WTC11 (cell line): ENCODE measurements around the gene ANKS3. TPM values are rescaled to one million over a fixed set of nuclear protein-coding genes. Genes with fewer than 3 reads are reported as not detected.

Experiments used
- ATAC-seq: fragments of 200-7000 bp; cut with Tn5 transposase; 2 replicates; pipeline ENCODE4 v1.10.0; 2021; ENCODE audit warnings: mild to moderate bottlenecking, moderate library complexity
- CTCF ChIA-PET: fragments of 300-600 bp; sonication (Branson Sonifier 250); formaldehyde crosslinking; loops from one replicate; lab custom pipeline; 2021; ENCODE audit warnings: antibody characterized with exemption; lab: Charles Lee
- POLR2A ChIA-PET: fragments of 350-600 bp; sonication (Branson Sonifier 250); formaldehyde crosslinking; loops from one replicate; lab custom pipeline; 2021; ENCODE audit warnings: antibody characterized with exemption; lab: Charles Lee
- DNase-seq: peaks from one replicate; pipeline ENCODE4 v3.0.0; 2021; ENCODE audit warnings: low spot score
- H3K27ac Mint-ChIP-seq: 2 replicates; pipeline ENCODE4 v1.8.0; 2021; ENCODE audit warnings: mixed read lengths
- H3K27me3 Mint-ChIP-seq: 2 replicates; pipeline ENCODE4 v1.8.0; 2021; ENCODE audit warnings: low read depth, mild to moderate bottlenecking, moderate library complexity, mixed read lengths
- H3K36me3 Mint-ChIP-seq: 2 replicates; pipeline ENCODE4 v1.8.0; 2021; ENCODE audit warnings: mixed read lengths
- H3K4me1 Mint-ChIP-seq: 2 replicates; pipeline ENCODE4 v1.8.0; 2022; ENCODE audit warnings: mixed read lengths
- H3K4me3 Mint-ChIP-seq: 2 replicates; pipeline ENCODE4 v1.8.0; 2021; ENCODE audit warnings: mild to moderate bottlenecking, moderate library complexity, mixed read lengths
- H3K9me3 Mint-ChIP-seq: 2 replicates; pipeline ENCODE4 v1.8.0; 2021; ENCODE audit warnings: mixed read lengths
- AFF4 ChIP-seq: sonication (generic); formaldehyde crosslinking; IDR thresholded peaks from 2 replicates; pipeline ENCODE4 v1.8.1; 2023; ENCODE audit warnings: mild to moderate bottlenecking, missing genetic modification reagents, borderline replicate concordance
- AR ChIP-seq: fragments of 250-450 bp; sonication (Bioruptor Pico); IDR thresholded peaks from 2 replicates; pipeline ENCODE4 v1.9.0; 2021; ENCODE audit warnings: mild to moderate bottlenecking
- CREM ChIP-seq: sonication (generic); formaldehyde crosslinking; IDR thresholded peaks from 2 replicates; pipeline ENCODE4 v1.8.1; 2022; ENCODE audit warnings: mild to moderate bottlenecking, missing genetic modification reagents, moderate library complexity
- E2F1 ChIP-seq: sonication (generic); formaldehyde crosslinking; IDR thresholded peaks from 2 replicates; pipeline ENCODE4 v1.8.0; 2022; ENCODE audit warnings: mild to moderate bottlenecking, missing genetic modification reagents
- FOXK1 ChIP-seq: sonication (generic); formaldehyde crosslinking; IDR thresholded peaks from 2 replicates; pipeline ENCODE4 v1.8.0; 2022; ENCODE audit warnings: mild to moderate bottlenecking, moderate library complexity, missing genetic modification reagents
- FOXP1 ChIP-seq: sonication (generic); formaldehyde crosslinking; IDR thresholded peaks from 2 replicates; pipeline ENCODE4 v1.8.0; 2022; ENCODE audit warnings: missing genetic modification reagents, mild to moderate bottlenecking, moderate library complexity, borderline replicate concordance
- GABPB1 ChIP-seq: sonication (generic); formaldehyde crosslinking; IDR thresholded peaks from 2 replicates; pipeline ENCODE4 v1.8.1; 2023; ENCODE audit warnings: mild to moderate bottlenecking, missing genetic modification reagents
- GTF2I ChIP-seq: fragments of 250-450 bp; sonication (Bioruptor Pico); conservative IDR thresholded peaks from 2 replicates; pipeline ENCODE4 v1.4.0; 2021; ENCODE audit warnings: mild to moderate bottlenecking
- HMGA2 ChIP-seq: fragments of 250-450 bp; sonication (Bioruptor Pico); IDR thresholded peaks from 2 replicates; pipeline ENCODE4 v1.4.0; 2021; ENCODE audit warnings: mild to moderate bottlenecking, moderate library complexity
- HMGXB4 ChIP-seq: sonication (generic); formaldehyde crosslinking; IDR thresholded peaks from 2 replicates; pipeline ENCODE4 v1.8.1; 2023; ENCODE audit warnings: mild to moderate bottlenecking, moderate library complexity, missing genetic modification reagents
- IRF1 ChIP-seq: sonication (generic); formaldehyde crosslinking; IDR thresholded peaks from 2 replicates; pipeline ENCODE4 v1.8.0; 2023; ENCODE audit warnings: missing genetic modification reagents
- JAZF1 ChIP-seq: fragments of 250-450 bp; sonication (Bioruptor Pico); IDR thresholded peaks from 2 replicates; pipeline ENCODE4 v1.9.0; 2021; ENCODE audit warnings: moderate library complexity, mild to moderate bottlenecking, inconsistent platforms
- MAX ChIP-seq: sonication (generic); formaldehyde crosslinking; IDR thresholded peaks from 2 replicates; pipeline ENCODE4 v1.8.0; 2022; ENCODE audit warnings: mild to moderate bottlenecking, missing genetic modification reagents
- MXD4 ChIP-seq: fragments of 250-450 bp; sonication (Bioruptor Pico); IDR thresholded peaks from 2 replicates; pipeline ENCODE4 v1.8.0; 2021; ENCODE audit warnings: mild to moderate bottlenecking, moderate library complexity, borderline replicate concordance
- NFYB ChIP-seq: sonication (generic); formaldehyde crosslinking; conservative IDR thresholded peaks from 2 replicates; pipeline ENCODE4 v1.8.0; 2022; ENCODE audit warnings: low read depth, missing genetic modification reagents
- NR2C2 ChIP-seq: sonication (generic); formaldehyde crosslinking; IDR thresholded peaks from 2 replicates; pipeline ENCODE4 v1.8.0; 2022; ENCODE audit warnings: mild to moderate bottlenecking, missing genetic modification reagents
- NR3C1 ChIP-seq: sonication (generic); formaldehyde crosslinking; conservative IDR thresholded peaks from 2 replicates; pipeline ENCODE4 v1.8.1; 2023; ENCODE audit warnings: low read depth, mild to moderate bottlenecking, missing genetic modification reagents
- RORB ChIP-seq: fragments of 250-450 bp; sonication (Bioruptor Pico); IDR thresholded peaks from 2 replicates; pipeline ENCODE4 v1.9.0; 2021; ENCODE audit warnings: mild to moderate bottlenecking
- SP1 ChIP-seq: sonication (generic); formaldehyde crosslinking; conservative IDR thresholded peaks from 2 replicates; pipeline ENCODE4 v1.8.1; 2022; ENCODE audit warnings: missing genetic modification reagents
- TCF7 ChIP-seq: sonication (generic); formaldehyde crosslinking; IDR thresholded peaks from 2 replicates; pipeline ENCODE4 v1.8.0; 2022; ENCODE audit warnings: mild to moderate bottlenecking, low read depth, missing genetic modification reagents, moderate library complexity
- USF1 ChIP-seq: sonication (generic); formaldehyde crosslinking; IDR thresholded peaks from 2 replicates; pipeline ENCODE4 v1.8.0; 2022; ENCODE audit warnings: mild to moderate bottlenecking, missing genetic modification reagents
- ZNF138 ChIP-seq: sonication (generic); formaldehyde crosslinking; conservative IDR thresholded peaks from 2 replicates; pipeline ENCODE4 v1.8.1; 2022; ENCODE audit warnings: mild to moderate bottlenecking, moderate library complexity, missing genetic modification reagents
- ZNF396 ChIP-seq: fragments of 250-450 bp; sonication (Bioruptor Pico); IDR thresholded peaks from 2 replicates; pipeline ENCODE4 v1.8.0; 2021; ENCODE audit warnings: mild to moderate bottlenecking, moderate library complexity, borderline replicate concordance
- total RNA-seq: library from RNA; stranded (reverse); gene quantifications from 3 replicates; pipeline ENCODE4 v1.2.3, GENCODE V29; 2021

Gene ANKS3
- total RNA-seq, 1 experiment from 2014 or later, result 35.6 TPM

- CTCF ChIA-PET, result interaction anchor here (1.4 to 6.5 kb wide), 3 partner anchors 7 to 172 kb away, joined by 3 to 63 read pairs (median 6); no protein-coding TSS in a partner anchor
- H3K4me3 Mint-ChIP-seq, result no peak overlapping the region
- TF ChIP-seq SP1 (CRISPR knock-in tag) (no peak), E2F1 (CRISPR knock-in tag) (no peak), NR2C2 (CRISPR knock-in tag) (no peak), IRF1 (CRISPR knock-in tag) (no peak), ZNF138 (CRISPR knock-in tag) (no peak), GABPB1 (no peak), AR (no peak), JAZF1 (CRISPR knock-in tag) (no peak), FOXP1 (CRISPR knock-in tag) (no peak), GTF2I (CRISPR knock-in tag) (no peak), NFYB (CRISPR knock-in tag) (no peak), TCF7 (CRISPR knock-in tag) (no peak), HMGXB4 (CRISPR knock-in tag) (no peak), USF1 (no peak), ZNF396 (CRISPR knock-in tag) (no peak), RORB (CRISPR knock-in tag) (no peak)
- TF ChIP-seq, all 79 proteins: peak for 0
- ATAC-seq (no peak), DNase-seq (no peak)
- POLR2A ChIA-PET, result interaction anchor here (0.6 kb wide), 1 partner anchor 61 kb away, joined by 3 read pairs; no protein-coding TSS in a partner anchor
- no peaks in the 10 kb centered on the region for H3K27me3 Mint-ChIP-seq
- no peaks in the 10 kb centered on the region for H3K9me3 Mint-ChIP-seq
- H3K27ac Mint-ChIP-seq, result peak overlapping the region; percentile 83
- no peaks in the 10 kb centered on the region for H3K4me1 Mint-ChIP-seq
- H3K36me3 Mint-ChIP-seq, result peaks cover 1% of the 10 kb centered on the region; the same call in 1 of the 2 replicates
Measured at GRCh38 chr16:4689864-4690704, 44.0 kb downstream of the ANKS3 start.

- ATAC-seq, result no peak
- H3K27me3 Mint-ChIP-seq, result no peaks in the 10 kb centered on the region
- CTCF ChIA-PET, result no interaction called here
- no peak for TF ChIP-seq FOXK1 (CRISPR knock-in tag)
- TF ChIP-seq HMGA2, result no peak
- TF ChIP-seq CREM (CRISPR knock-in tag), result no peak
- TF ChIP-seq MXD4 (CRISPR knock-in tag), result no peak
- no peak for TF ChIP-seq MAX
- no peak for TF ChIP-seq ZNF396 (CRISPR knock-in tag)
- TF ChIP-seq AFF4, result no peak
- TF ChIP-seq NR3C1 (CRISPR knock-in tag), result no peak
Measured at GRCh38 chr16:4689091-4689671, 44.9 kb downstream of the ANKS3 start.

More at GRCh38 chr16:4689091-4689671, 44.9 kb downstream of the ANKS3 start:
- DNase-seq, result no peak
- no peak overlapping the region for H3K4me3 Mint-ChIP-seq
- POLR2A ChIA-PET, result no interaction called here
- no peaks in the 10 kb centered on the region for H3K4me1 Mint-ChIP-seq
- H3K36me3 Mint-ChIP-seq, result peaks cover 4% of the 10 kb centered on the region; the same call in 1 of the 2 replicates
- H3K9me3 Mint-ChIP-seq, result no peaks in the 10 kb centered on the region
- H3K27ac Mint-ChIP-seq, result no peak overlapping the region
